Astrocyte of the spinal cord (primary cell): Measurements from ENCODE around the gene CCDC192.

ENCODE experiments used
- DNase-seq: peaks from one replicate; pipeline ENCODE4 v3.0.0; 2011; ENCODE audit warnings: low read depth, low spot score
- H3K4me3 ChIP-seq: 2 replicates; pipeline ENCODE4 v1.5.1; 2011; ENCODE audit warnings: low read depth, mild to moderate bottlenecking, low read length, moderate library complexity
- CTCF ChIP-seq: IDR thresholded peaks from 2 replicates; pipeline ENCODE4 v1.5.1; 2012; ENCODE audit warnings: low read depth, mild to moderate bottlenecking, low read length, inconsistent platforms
- in situ Hi-C: cut with HindIII; loops from 2 replicates; pipeline ENCODE4 v1.10.0; 2017; ENCODE audit warnings: low sequenced_read_pairs

Gene CCDC192

GRCh38 chr5:127960270-127960691, 257.1 kb downstream of the CCDC192 start:
- no peak for DNase-seq
- no peak for TF ChIP-seq CTCF
- H3K4me3 ChIP-seq, result no peak overlapping the region
- in situ Hi-C loops, result no loop called here

- DNase-seq, result no peak
- in situ Hi-C loops, result no loop called here
These were observed 258.0 kb downstream of the CCDC192 start for GRCh38 chr5:127961006-127961762.

GRCh38 chr5:127961763-127962145, 258.6 kb downstream of the CCDC192 start:
- H3K4me3 ChIP-seq, result no peak overlapping the region
- no peak for DNase-seq
- in situ Hi-C loops, result no loop called here
- no peak for TF ChIP-seq CTCF

More at GRCh38 chr5:127961006-127961762, 258.0 kb downstream of the CCDC192 start:
- no peak for TF ChIP-seq CTCF
- H3K4me3 ChIP-seq, result no peak overlapping the region

- H3K4me3 ChIP-seq, result no peak overlapping the region
- no peak for TF ChIP-seq CTCF
- in situ Hi-C loops, result no loop called here
- DNase-seq, result no peak
These were observed 259.3 kb downstream of the CCDC192 start for GRCh38 chr5:127962491-127962890.

GRCh38 chr5:127963233-127963632, 260.0 kb downstream of the CCDC192 start:
- in situ Hi-C loops, result no loop called here
- no peak for TF ChIP-seq CTCF
- no peak overlapping the region for H3K4me3 ChIP-seq
- no peak for DNase-seq

DNA sequence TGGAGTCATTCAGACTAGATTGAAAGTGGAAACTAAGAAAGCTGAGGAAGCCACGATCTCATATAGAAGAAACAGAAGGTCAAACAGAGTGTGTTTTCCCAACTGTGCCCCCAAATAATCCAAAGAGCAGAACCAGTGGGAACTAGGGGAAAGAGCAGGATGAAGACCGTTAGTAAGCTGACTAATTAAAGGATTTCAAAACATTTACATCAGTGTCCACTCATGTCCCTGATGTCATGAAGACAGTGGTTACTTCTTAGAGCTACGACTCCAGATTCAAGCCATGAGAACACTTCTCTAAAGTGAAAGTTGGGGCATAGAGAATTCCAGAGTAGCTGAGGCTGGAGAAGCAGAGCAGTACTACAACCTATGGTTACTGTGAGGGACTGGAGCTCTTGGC, 260.7 kb downstream of the CCDC192 start:
- DNase-seq, result peak; percentile 17
- in situ Hi-C loops, result no loop called here
- H3K4me3 ChIP-seq, result no peak overlapping the region
- no peak for TF ChIP-seq CTCF
